Forelimb muscle (tissue), 1 donor: Measurements from ENCODE around the gene FCAMR. TPM values are rescaled to one million over a fixed set of nuclear protein-coding genes. Genes with fewer than 3 reads are reported as not detected.

ENCODE experiments used
- DNase-seq: peaks from one replicate; pipeline ENCODE4 v3.0.0-alpha.2; 2013; ENCODE audit warnings: low read depth
- polyA plus RNA-seq: library from polyadenylated mRNA; unstranded; fragments of 120-200 nt; gene quantifications from one replicate; pipeline ENCODE4 v1.2.1, GENCODE V29; 2013; ENCODE audit not compliant: insufficient read length

The FCAMR gene
- not detected for polyA plus RNA-seq

GRCh38 chr1:206970446-206970845 is at the start of gene FCAMR:
FCAMR (minus strand) TSS chr1:206970460; CDS start chr1:206970125, 335 bp downstream.
- no peak for DNase-seq

GRCh38 chr1:207019661-207020060 is 49.4 kb upstream of the FCAMR start:
- no peak for DNase-seq

GRCh38 chr1:207019161-207019560 is 48.9 kb upstream of the FCAMR start:
- DNase-seq: no peak

- DNase-seq: no peak
These were observed 48.4 kb upstream of the FCAMR start for GRCh38 chr1:207018707-207019106.

- DNase-seq: no peak
These were observed 47.6 kb upstream of the FCAMR start for GRCh38 chr1:207017615-207018559.

- DNase-seq: no peak
These were observed 45.5 kb upstream of the FCAMR start for GRCh38 chr1:207015791-207016190.

- no peak for DNase-seq
These were observed 44.5 kb upstream of the FCAMR start for GRCh38 chr1:207014728-207015127.

GRCh38 chr1:207013321-207014085 is 43.2 kb upstream of the FCAMR start:
- DNase-seq: no peak

- DNase-seq: no peak
These were observed 40.5 kb upstream of the FCAMR start for GRCh38 chr1:207010726-207011125.

- no peak for DNase-seq
These were observed 39.7 kb upstream of the FCAMR start for GRCh38 chr1:207009945-207010344.

- no peak for DNase-seq
These were observed 39.1 kb upstream of the FCAMR start for GRCh38 chr1:207009182-207009850.

GRCh38 chr1:207007352-207008033 is 37.2 kb upstream of the FCAMR start:
- no peak for DNase-seq

- no peak for DNase-seq
These were observed 36.7 kb upstream of the FCAMR start for GRCh38 chr1:207006914-207007313.

- DNase-seq: no peak
These were observed 35.8 kb upstream of the FCAMR start for GRCh38 chr1:207006083-207006482.

- DNase-seq: no peak
These were observed 34.9 kb upstream of the FCAMR start for GRCh38 chr1:207004931-207005830.

- no peak for DNase-seq
These were observed 33.0 kb upstream of the FCAMR start for GRCh38 chr1:207003210-207003609.

GRCh38 chr1:207002724-207003146 is 32.5 kb upstream of the FCAMR start:
- DNase-seq: no peak

GRCh38 chr1:207001492-207002245 is 31.4 kb upstream of the FCAMR start:
- DNase-seq: no peak

- DNase-seq: no peak
These were observed 30.5 kb upstream of the FCAMR start for GRCh38 chr1:207000651-207001291.
